MCF 10A (cell line): Measurements from ENCODE around the gene CDH18. TPM values are rescaled to one million over a fixed set of nuclear protein-coding genes. Genes with fewer than 3 reads are reported as not detected.

Source experiments
- BruUV-seq: library from RNA; stranded (reverse); fragments of 400-500 nt; replicated peaks from 2 replicates; lab custom pipeline; 2021; lab: Mats Ljungman, UMichigan
- CTCF ChIA-PET: fragments of 300-600 bp; sonication (Branson Sonifier 250); formaldehyde crosslinking; extraction: SDS; loops from one replicate; lab custom pipeline; 2021; ENCODE audit warnings: antibody characterized with exemption, inconsistent platforms; lab: Yijun Ruan, JAX
- POLR2A ChIA-PET: fragments of 300-600, 350-650 bp; sonication (Branson Sonifier 250); formaldehyde crosslinking; extraction: SDS; loops from one replicate; lab custom pipeline; 2020; ENCODE audit warnings: antibody characterized with exemption, inconsistent platforms; lab: Yijun Ruan, JAX
- DNase-seq: peaks from one replicate; pipeline ENCODE4 v3.0.0-alpha.2; 2018; ENCODE audit not compliant: unreplicated experiment
- H3K27ac Mint-ChIP-seq: one replicate; pipeline ENCODE4 v1.8.0; 2022; ENCODE audit warnings: mild to moderate bottlenecking, low read depth, mixed read lengths; ENCODE audit not compliant: unreplicated experiment
- H3K27me3 Mint-ChIP-seq: one replicate; pipeline ENCODE4 v1.8.0; 2022; ENCODE audit warnings: mixed read lengths; ENCODE audit not compliant: insufficient read depth, unreplicated experiment
- H3K36me3 Mint-ChIP-seq: one replicate; pipeline ENCODE4 v1.8.0; 2022; ENCODE audit warnings: mild to moderate bottlenecking, moderate library complexity, mixed read lengths; ENCODE audit not compliant: insufficient read depth, unreplicated experiment
- H3K4me1 Mint-ChIP-seq: one replicate; pipeline ENCODE4 v1.8.0; 2022; ENCODE audit warnings: mixed read lengths; ENCODE audit not compliant: insufficient read depth, unreplicated experiment
- H3K4me3 Mint-ChIP-seq: one replicate; pipeline ENCODE4 v1.8.0; 2022; ENCODE audit warnings: mild to moderate bottlenecking, moderate library complexity, mixed read lengths; ENCODE audit not compliant: unreplicated experiment
- H3K9me3 Mint-ChIP-seq: one replicate; pipeline ENCODE4 v1.8.0; 2022; ENCODE audit warnings: mixed read lengths; ENCODE audit not compliant: unreplicated experiment
- CTCF ChIP-seq: fragments of 200-600 bp; IDR thresholded peaks from one replicate; pipeline ENCODE4 v1.8.0; 2022; ENCODE audit warnings: antibody characterized with exemption, mild to moderate bottlenecking; ENCODE audit not compliant: unreplicated experiment
- intact Hi-C: fragments of 100-400 bp; cut with micrococcal nuclease; formaldehyde crosslinking; loops from 2 replicates; pipeline ENCODE4 v1.14.1; 2022
- total RNA-seq: library from RNA; stranded (reverse); gene quantifications from 2 replicates; pipeline ENCODE4 v1.2.3, GENCODE V29; 2022

Gene CDH18
- total RNA-seq, 1 experiment from 2014 or later = not detected

GRCh38 chr5:19880458-19880857 is 107.5 kb downstream of the CDH18 start:
- TF ChIP-seq CTCF = no peak
- H3K27ac Mint-ChIP-seq = no peak overlapping the region
- DNase-seq = no peak
- H3K9me3 Mint-ChIP-seq = no peaks in the 10 kb centered on the region
- intact Hi-C loops = no loop called here
- H3K36me3 Mint-ChIP-seq = no peaks in the 10 kb centered on the region
- H3K4me3 Mint-ChIP-seq = no peak overlapping the region
- no peaks in the 10 kb centered on the region for H3K27me3 Mint-ChIP-seq
- no TSS peak for BruUV-seq
- H3K4me1 Mint-ChIP-seq = peaks cover 5% of the 10 kb centered on the region
- ChIA-PET CTCF (interaction anchor here (0.7 kb wide), 2 partner anchors 242 to 1167 kb away, joined by 3 read pairs; no protein-coding TSS in a partner anchor), POLR2A (no interaction called here)

GRCh38 chr5:19874811-19875210 is 113.2 kb downstream of the CDH18 start:
- intact Hi-C loops = no loop called here

GRCh38 chr5:19866090-19866450 is 121.9 kb downstream of the CDH18 start:
- DNase-seq = peak; percentile 3
- intact Hi-C loops = no loop called here
- ChIA-PET CTCF (no interaction called here), POLR2A (interaction anchor here (1.0 kb wide), 1 partner anchor 1071 kb away, joined by 3 read pairs; no protein-coding TSS in a partner anchor)
- no peak for TF ChIP-seq CTCF
- no TSS peak for BruUV-seq
- Mint-ChIP-seq H3K27ac (peak overlapping the region; percentile 75), H3K36me3 (no peaks in the 10 kb centered on the region), H3K9me3 (no peaks in the 10 kb centered on the region), H3K27me3 (no peaks in the 10 kb centered on the region), H3K4me3 (peak overlapping the region; percentile 63), H3K4me1 (peaks cover 14% of the 10 kb centered on the region)

More at GRCh38 chr5:19874811-19875210, 113.2 kb downstream of the CDH18 start:
- Mint-ChIP-seq H3K4me3 (no peak overlapping the region), H3K27ac (no peak overlapping the region), H3K36me3 (no peaks in the 10 kb centered on the region), H3K27me3 (no peaks in the 10 kb centered on the region), H3K9me3 (no peaks in the 10 kb centered on the region), H3K4me1 (no peaks in the 10 kb centered on the region)
- no TSS peak for BruUV-seq
- TF ChIP-seq CTCF = no peak
- CTCF ChIA-PET = no interaction called here
- DNase-seq = no peak
- POLR2A ChIA-PET = interaction anchor here (0.6 kb wide), 1 partner anchor 69 kb away, joined by 4 read pairs; no protein-coding TSS in a partner anchor

GRCh38 chr5:19865336-19866089 is 122.5 kb downstream of the CDH18 start:
- CTCF ChIA-PET = no interaction called here
- DNase-seq = no peak
- no peak for TF ChIP-seq CTCF
- Mint-ChIP-seq H3K4me1 (peaks cover 14% of the 10 kb centered on the region), H3K36me3 (no peaks in the 10 kb centered on the region), H3K4me3 (peak overlapping the region; percentile 63), H3K9me3 (no peaks in the 10 kb centered on the region), H3K27me3 (no peaks in the 10 kb centered on the region), H3K27ac (peak overlapping the region; percentile 75)
- intact Hi-C loops = no loop called here
- POLR2A ChIA-PET = interaction anchor here (1.0 kb wide), 1 partner anchor 1071 kb away, joined by 3 read pairs; no protein-coding TSS in a partner anchor
- BruUV-seq = no TSS peak
